Left lung (tissue), 10 donors: ENCODE results near the gene CXCL5. TPM values are rescaled to one million over a fixed set of nuclear protein-coding genes. Genes with fewer than 3 reads are reported as not detected.
A peak's percentile ranks its signal among the peaks of the same experiment; 100 is the strongest.

Source experiments
- ATAC-seq: fragments of 200-7000 bp; cut with Tn5 transposase; one replicate; pipeline ENCODE4 v1.9.1; 2020; ENCODE audit warnings: moderate library complexity
- DNase-seq, 4 donors: peaks; one replicate each; pipeline ENCODE4 v3.0.0-alpha.2; 2013 to 2020
- H3K27ac ChIP-seq, 2 donors: fragments of 200-600 bp; sonication (generic) in 1 of 2; one replicate each; pipeline versions ENCODE4 v1.5.0 to v1.8.0; 2020 to 2021
- H3K27me3 ChIP-seq, 2 donors: fragments of 200-600 bp; sonication (generic) in 1 of 2; one replicate each; pipeline versions ENCODE4 v1.5.0 to v1.8.0; 2020 to 2021
- H3K36me3 ChIP-seq, 2 donors: fragments of 200-600 bp; sonication (generic) in 1 of 2; one replicate each; pipeline versions ENCODE4 v1.5.0 to v1.8.0; 2020 to 2021
- H3K4me1 ChIP-seq, 2 donors: fragments of 200-600 bp; one replicate each; pipeline ENCODE4 v1.8.0; 2021
- H3K4me3 ChIP-seq, 2 donors: fragments of 200-600 bp; sonication (generic) in 1 of 2; one replicate each; pipeline versions ENCODE4 v1.5.0 to v1.8.0; 2020 to 2021; ENCODE audit warnings: mild to moderate bottlenecking in 1 of 2
- H3K9me3 ChIP-seq, 2 donors: fragments of 200-600 bp; sonication (generic) in 1 of 2; one replicate each; pipeline versions ENCODE4 v1.5.0 to v1.8.0; 2020 to 2021
- intact Hi-C, 2 donors: fragments of 100-400 bp; cut with DNase I; formaldehyde crosslinking; loops; one replicate each; pipeline versions ENCODE4 v1.11.2 to v1.14.2; 2022
- polyA plus RNA-seq, 6 donors: library from polyadenylated mRNA; unstranded; fragments of 120-200 nt; gene quantifications; one replicate each; pipeline ENCODE4 v1.2.1, GENCODE V29; 2013; ENCODE audit not compliant: insufficient read length in 6 of 6
- total RNA-seq, 2 donors: library from RNA; stranded (reverse); fragmentation: NEBNext Ultra II Directional; extraction: Animal tissue kit (Norgen Biotek cat#: 25700); gene quantifications; one replicate each; pipeline ENCODE4 v1.2.1, GENCODE V29; 2021
- TF ChIP-seq, protein P1 (sequence below), 2 donors: fragments of 200-600 bp; sonication (generic) in 1 of 2; IDR thresholded peaks; one replicate each; pipeline versions ENCODE4 v1.5.0 to v1.8.0; 2021; ENCODE audit warnings: antibody characterized with exemption in 2 of 2
- donor health status: DM: no; HTN: yes; CAD: no.
- donor health status: DM: no; HTN: no; CAD: no.

Gene CXCL5
- total and polyA plus RNA-seq, 8 donors = 0.14 to 35.0 (median 0.26) TPM

DNA sequence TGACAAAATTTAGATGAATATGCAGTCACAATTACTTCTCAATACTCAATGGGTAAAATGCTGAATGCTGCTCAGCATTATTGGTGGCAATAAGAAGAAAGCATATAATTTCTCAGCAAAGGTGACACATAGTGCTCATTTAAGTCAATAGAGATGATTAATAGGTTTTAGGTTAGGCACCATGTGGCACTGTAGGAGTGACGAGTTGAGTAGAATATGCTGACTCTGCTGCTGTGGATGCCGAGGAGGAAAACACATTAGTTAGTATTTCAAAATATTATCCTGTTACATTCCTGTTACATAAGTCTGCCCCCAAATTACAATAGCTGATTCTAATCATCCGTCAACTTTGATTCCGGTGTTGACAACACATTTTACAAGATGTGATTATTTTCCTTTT is 13.7 kb upstream of the CXCL5 start:
- intact Hi-C loops = no loop called here
- Histone ChIP-seq H3K4me1 (no peaks in the 10 kb centered on the region), H3K9me3 (no peaks in the 10 kb centered on the region), H3K27me3 (no peaks in the 10 kb centered on the region), H3K4me3 (no peak overlapping the region), H3K27ac (no peak overlapping the region), H3K36me3 (no peaks in the 10 kb centered on the region)
- TF ChIP-seq, protein P1, sequence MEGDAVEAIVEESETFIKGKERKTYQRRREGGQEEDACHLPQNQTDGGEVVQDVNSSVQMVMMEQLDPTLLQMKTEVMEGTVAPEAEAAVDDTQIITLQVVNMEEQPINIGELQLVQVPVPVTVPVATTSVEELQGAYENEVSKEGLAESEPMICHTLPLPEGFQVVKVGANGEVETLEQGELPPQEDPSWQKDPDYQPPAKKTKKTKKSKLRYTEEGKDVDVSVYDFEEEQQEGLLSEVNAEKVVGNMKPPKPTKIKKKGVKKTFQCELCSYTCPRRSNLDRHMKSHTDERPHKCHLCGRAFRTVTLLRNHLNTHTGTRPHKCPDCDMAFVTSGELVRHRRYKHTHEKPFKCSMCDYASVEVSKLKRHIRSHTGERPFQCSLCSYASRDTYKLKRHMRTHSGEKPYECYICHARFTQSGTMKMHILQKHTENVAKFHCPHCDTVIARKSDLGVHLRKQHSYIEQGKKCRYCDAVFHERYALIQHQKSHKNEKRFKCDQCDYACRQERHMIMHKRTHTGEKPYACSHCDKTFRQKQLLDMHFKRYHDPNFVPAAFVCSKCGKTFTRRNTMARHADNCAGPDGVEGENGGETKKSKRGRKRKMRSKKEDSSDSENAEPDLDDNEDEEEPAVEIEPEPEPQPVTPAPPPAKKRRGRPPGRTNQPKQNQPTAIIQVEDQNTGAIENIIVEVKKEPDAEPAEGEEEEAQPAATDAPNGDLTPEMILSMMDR (IDR thresholded peaks at IDR 0.05) = no peak
- no peak for ATAC-seq
- no peak for DNase-seq

DNA sequence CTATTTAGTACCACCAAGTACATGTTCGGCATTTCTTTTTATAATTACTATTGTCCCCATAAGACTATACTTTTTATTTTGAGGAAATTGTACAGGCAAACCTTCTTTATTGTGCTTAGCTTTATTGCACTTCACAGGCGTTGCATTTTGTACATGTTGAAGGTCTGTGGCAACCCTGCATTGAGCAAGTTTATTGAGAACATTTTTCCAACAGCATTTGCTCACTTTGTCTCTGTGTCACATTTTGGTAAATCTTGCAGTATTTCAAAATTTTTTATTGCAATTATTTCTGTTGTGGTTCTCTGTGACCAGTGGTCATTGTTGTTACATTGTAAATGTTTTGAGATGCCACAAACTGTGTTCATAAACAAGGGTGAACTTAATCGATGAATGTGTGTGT is 10.8 kb upstream of the CXCL5 start:
- intact Hi-C loops = no loop called here
- no peaks in the 10 kb centered on the region for H3K9me3 ChIP-seq
- TF ChIP-seq, protein P1 (IDR thresholded peaks at IDR 0.05) = no peak
- no peak overlapping the region for H3K4me3 ChIP-seq
- DNase-seq = no peak
- no peak overlapping the region for H3K27ac ChIP-seq
- peaks cover 0 to 14% of the 10 kb centered on the region in 2 donors for H3K4me1 ChIP-seq
- H3K36me3 ChIP-seq = no peaks in the 10 kb centered on the region
- H3K27me3 ChIP-seq = no peaks in the 10 kb centered on the region
- ATAC-seq = no peak

DNA sequence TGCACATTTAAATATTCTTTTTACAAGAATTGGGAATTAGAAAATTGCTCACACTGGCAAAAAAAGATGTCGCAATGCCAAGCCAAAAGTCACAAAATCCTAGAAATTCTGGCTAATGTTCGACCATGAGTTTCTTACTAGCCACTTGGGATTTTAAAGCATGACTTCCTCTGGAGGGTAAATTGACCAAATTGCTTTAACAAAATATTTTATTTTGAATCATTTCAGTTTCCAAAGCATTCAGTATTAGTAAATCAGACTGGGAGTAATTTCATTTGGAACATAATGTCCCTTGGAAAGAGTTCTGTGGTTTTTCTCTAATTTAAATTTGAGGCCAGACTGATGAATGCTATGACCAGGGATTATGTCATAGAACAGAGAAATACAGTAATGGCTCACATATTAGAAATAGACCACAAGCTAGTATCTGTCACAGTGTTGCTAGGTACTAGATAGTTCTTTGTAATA is 7.6 kb upstream of the CXCL5 start:
- peaks cover 0 to 14% of the 10 kb centered on the region in 2 donors for H3K4me1 ChIP-seq
- H3K9me3 ChIP-seq = no peaks in the 10 kb centered on the region
- no peaks in the 10 kb centered on the region for H3K36me3 ChIP-seq
- intact Hi-C loops = no loop called here
- H3K4me3 ChIP-seq = no peak overlapping the region
- TF ChIP-seq, protein P1 (IDR thresholded peaks at IDR 0.05) = no peak
- ATAC-seq (peak; percentile 57), DNase-seq (no peak)
- H3K27ac ChIP-seq = peak overlapping the region in 1 of 2 donors; percentile 13
- H3K27me3 ChIP-seq = no peaks in the 10 kb centered on the region

DNA sequence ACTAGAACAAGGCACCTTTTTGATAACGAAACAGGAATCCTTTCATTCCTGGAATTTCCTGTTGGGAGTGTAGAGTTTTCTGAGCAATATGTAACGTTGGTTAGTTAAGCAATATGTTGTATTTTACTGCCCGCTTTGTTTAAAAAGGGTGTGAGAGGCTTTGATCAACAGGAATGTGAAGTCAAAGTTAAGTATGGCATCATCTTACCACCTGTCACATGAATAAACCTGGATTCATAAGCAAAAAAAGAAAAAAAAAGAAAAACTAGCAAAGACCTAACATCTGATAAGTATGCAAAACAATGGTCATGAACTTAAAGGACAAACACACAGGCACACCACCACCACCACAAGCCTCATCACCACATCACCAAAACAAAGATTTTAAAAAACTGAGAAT is 7.1 kb upstream of the CXCL5 start:
- Histone ChIP-seq H3K27ac (peak overlapping the region; percentile 2 to 13), H3K36me3 (no peaks in the 10 kb centered on the region), H3K9me3 (no peaks in the 10 kb centered on the region), H3K4me1 (peaks cover 0 to 14% of the 10 kb centered on the region in 2 donors), H3K27me3 (no peaks in the 10 kb centered on the region), H3K4me3 (no peak overlapping the region)
- DNase-seq = no peak
- intact Hi-C loops = no loop called here
- TF ChIP-seq, protein P1 (IDR thresholded peaks at IDR 0.05) = no peak
- peak; percentile 69 for ATAC-seq

DNA sequence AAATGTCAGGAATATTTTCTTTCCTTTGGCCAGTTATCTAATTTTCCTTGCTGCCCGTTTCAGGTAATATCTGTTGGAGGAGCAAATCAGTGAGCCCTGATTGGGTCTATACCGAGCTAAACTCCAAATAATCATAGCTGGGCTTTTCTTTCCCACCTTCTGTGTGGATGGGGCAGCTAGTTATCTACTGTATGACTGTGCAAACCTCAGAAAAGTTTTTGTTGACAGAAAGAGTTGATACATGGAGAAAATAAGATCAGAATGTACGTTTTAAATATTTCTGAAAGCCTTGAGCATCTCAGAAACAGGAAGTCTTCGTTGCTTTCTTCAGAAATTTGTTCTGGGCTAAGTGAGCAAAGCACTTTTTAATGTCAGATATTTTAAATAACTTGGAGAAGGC is 6.2 kb upstream of the CXCL5 start:
- Histone ChIP-seq H3K9me3 (no peaks in the 10 kb centered on the region), H3K27me3 (no peaks in the 10 kb centered on the region), H3K4me3 (no peak overlapping the region), H3K4me1 (peaks cover 0 to 14% of the 10 kb centered on the region in 2 donors), H3K27ac (peak overlapping the region in 1 of 2 donors; percentile 2), H3K36me3 (no peaks in the 10 kb centered on the region)
- no peak for DNase-seq
- intact Hi-C loops = no loop called here
- ATAC-seq = no peak
- TF ChIP-seq, protein P1 (IDR thresholded peaks at IDR 0.05) = no peak
